MV-4-11 (cell line): ENCODE results near the gene MSH5.
A peak's percentile ranks its signal among the peaks of the same experiment; 100 is the strongest.
"Not testable (repeated sequence)": the region's sequence is repeated elsewhere in the genome, so short reads cannot be mapped to it uniquely, and the experiment has no call there.

ENCODE experiments used
- DNase-seq: peaks from one replicate; lab custom pipeline; 2025; lab: John Stamatoyannopoulos, UW

The MSH5 gene

DNA sequence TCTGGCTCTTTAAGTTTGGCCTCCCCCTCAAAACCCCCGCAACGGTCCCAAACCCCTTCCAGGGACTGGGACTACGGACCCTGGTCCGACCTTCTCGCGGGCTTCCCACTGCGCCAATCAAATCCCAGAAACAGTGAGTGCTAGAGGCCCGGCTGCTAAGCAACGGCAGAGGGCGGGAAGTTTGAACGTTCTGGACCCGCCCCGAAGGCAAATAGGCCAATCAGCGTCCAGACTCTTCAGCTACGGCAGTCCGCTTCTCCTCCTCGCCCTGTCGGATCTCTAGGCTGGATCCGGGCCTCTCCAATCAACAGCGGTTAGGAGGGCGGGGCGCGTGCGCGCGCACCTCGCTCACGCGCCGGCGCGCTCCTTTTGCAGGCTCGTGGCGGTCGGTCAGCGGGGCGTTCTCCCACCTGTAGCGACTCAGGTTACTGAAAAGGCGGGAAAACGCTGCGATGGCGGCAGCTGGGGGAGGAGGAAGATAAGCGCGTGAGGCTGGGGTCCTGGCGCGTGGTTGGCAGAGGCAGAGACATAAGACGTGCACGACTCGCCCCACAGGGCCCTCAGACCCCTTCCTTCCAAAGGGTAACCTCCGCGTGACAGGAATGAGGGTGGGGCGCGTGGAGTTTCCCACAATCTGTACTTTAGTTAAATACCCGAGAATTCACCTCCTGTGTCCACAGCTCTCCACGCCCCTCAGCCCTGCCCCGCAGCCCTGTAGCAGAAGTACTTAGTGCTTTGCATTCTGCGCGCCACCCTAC is at the start of gene MSH5:
Gene MSH5, plus strand, starts transcription at position 367 of the 758 bp plus-strand sequence. CDS start 462 bp downstream, outside the sequence.
- DNase-seq = peak; percentile 99

DNA sequence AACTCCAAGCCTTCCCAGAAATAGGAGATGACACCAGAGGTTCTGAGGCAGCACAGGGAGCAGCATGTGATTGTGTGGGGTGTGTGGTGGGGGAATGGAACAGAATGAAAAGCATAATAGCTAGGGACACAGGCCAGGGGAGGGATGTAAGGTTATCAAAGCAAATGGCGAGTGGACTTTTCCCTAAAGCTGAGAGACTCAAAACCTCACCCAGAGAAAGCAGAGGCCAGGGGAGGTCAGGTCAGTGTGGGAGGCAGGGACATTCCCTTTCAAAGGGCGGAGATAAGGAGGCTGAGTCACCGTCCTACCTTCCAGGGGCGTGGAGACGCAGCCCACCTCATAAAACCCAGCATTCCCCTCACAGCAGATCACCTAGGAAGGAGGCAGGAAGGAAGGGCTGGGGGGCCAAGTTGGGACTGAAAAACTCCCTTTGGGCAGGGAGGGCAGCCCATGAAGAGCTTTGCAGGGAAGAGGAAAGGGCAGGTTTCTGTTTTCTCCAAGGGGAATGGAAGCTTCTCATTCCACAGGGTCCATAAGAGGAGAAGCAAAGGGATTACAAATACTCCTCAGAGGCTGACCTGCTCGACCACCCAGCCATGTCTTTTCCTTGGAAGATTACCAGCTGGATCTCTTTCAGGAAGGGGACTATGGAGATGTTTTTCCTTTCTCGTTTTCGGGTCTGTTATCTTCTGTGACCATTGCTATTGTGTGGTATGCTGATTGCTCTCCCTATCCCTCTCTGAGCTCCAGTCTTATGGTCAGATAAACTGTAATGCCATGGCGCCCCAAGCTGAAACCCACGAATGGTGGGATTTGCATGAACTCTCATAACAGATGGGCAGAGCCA is 49.4 kb upstream of the MSH5 start:
- DNase-seq = no peak

- no peak for DNase-seq
Measured at GRCh38 chr6:31691078-31691463, 48.7 kb upstream of the MSH5 start.

- no peak for DNase-seq
Measured at GRCh38 chr6:31691564-31692108, 48.2 kb upstream of the MSH5 start.

DNA sequence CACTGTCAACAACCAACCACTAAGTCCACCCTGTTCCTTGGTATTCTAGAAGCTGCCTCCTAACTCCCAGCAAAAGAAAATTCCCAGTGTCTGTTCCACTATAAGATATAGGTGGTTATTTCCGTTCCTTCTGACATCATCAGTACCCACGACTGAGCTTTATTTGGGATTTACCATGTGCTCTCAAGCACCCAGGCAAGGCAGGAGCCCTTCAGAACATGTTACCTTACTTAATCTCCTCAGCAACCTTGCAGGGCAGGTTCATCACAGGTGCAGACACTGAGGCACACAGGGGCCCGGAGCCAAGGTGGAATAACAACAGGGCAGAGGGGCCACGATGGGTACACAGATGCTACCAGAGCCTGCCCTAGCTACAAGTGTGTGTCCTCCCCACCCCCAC is 47.5 kb upstream of the MSH5 start:
- no peak for DNase-seq

DNA sequence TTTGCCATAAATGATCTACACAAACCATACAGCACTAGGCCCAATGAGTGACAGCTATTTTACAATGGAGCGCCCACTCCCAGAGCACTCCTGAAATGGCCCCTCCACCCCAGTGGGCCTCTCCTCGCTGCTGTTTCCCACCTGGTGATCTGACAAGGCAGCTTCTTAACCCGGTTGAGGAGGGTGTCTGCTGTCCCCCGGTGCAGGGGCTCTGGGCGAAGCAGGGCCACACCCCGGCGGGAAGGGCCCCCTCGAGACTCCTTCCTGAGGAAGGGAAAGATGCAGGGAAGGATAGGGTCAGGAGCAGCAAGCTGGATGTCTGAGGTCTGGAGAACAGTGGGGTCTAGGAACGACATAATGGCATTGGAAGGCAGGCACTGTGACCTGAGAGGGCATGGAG is 46.9 kb upstream of the MSH5 start:
- no peak for DNase-seq

- DNase-seq = no peak
Measured at GRCh38 chr6:31693535-31693934, 46.3 kb upstream of the MSH5 start.

GRCh38 chr6:31697555-31697954 is 42.2 kb upstream of the MSH5 start:
- DNase-seq = no peak

- no peak for DNase-seq
Measured at GRCh38 chr6:31700740-31701401, 38.9 kb upstream of the MSH5 start.

- no peak for DNase-seq
Measured at GRCh38 chr6:31701666-31702404, 38.0 kb upstream of the MSH5 start.

GRCh38 chr6:31702405-31702818 is 37.4 kb upstream of the MSH5 start:
- no peak for DNase-seq

- peak; percentile 98 for DNase-seq
Measured at GRCh38 chr6:31702819-31703716, 36.7 kb upstream of the MSH5 start, which contains the start of gene ABHD16A. Gene ABHD16A (minus strand): TSS chr6:31703324. CDS start chr6:31703281, 43 bp downstream.

DNA sequence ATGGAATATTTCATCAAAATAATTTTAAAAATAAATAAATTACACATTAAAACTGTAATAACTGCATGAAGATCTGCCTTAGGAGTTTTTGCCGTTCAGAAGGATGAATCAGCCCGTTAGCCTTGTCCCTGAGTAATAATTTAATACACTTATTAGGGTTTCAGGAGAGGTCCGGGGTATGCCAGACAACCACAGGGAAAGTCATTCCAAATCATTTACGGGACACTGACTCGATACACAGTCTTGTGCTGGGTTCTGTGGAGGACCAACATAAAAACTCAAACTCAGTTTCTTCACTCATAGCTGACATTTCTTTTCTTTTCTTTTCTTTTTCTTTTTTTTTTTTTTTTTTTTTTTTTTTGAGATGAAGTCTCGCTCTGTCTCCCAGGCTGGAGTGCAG is 33.9 kb upstream of the MSH5 start:
- DNase-seq = no peak

- no peak for DNase-seq
Measured at GRCh38 chr6:31706599-31706998, 33.2 kb upstream of the MSH5 start, which contains the start of gene LY6G6F. Gene LY6G6F (plus strand): TSS chr6:31706866. CDS start chr6:31706907, 41 bp downstream.

GRCh38 chr6:31707701-31708100 is 32.1 kb upstream of the MSH5 start:
- DNase-seq = no peak

DNA sequence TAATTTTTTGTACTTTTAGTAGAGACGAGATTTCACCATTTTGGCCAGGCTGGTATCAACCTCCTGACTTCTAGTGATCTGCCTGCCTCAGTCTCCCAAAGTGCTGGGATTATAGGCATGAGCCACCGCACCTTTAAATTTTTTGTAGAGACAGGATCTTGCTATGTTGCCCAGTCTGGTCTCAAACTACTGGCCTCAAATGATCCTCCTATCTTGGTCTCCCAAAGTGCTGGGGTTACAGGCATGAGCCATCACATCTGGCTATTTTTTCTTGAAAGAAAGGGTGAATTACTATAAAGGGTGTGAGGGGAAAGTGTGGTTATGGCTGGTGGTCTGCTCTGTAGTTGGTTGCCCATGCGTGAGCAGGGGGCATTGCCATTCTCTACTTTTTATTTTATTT is 31.6 kb upstream of the MSH5 start:
- DNase-seq = no peak

DNA sequence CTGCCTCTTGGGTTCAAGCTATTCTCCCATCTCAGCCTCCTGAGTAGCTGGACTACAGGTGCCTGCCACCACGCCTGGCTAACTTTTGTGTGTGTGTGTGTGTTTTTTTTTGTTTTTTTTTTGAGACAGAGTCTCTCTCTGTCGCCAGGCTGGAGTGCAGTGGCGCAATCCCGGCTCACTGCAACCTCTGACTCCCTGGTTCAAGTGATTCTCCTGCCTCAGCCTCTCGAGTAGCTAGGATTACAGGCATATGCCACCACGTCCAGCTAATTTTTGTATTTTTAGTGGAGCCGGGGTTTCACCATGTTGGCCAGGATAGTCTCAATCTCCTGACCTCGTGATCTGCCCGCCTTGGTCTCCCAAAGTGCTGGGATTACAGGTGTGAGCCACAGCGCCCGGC is 30.6 kb upstream of the MSH5 start:
- not testable (repeated sequence) for DNase-seq

GRCh38 chr6:31710523-31711219 is 29.1 kb upstream of the MSH5 start:
- no peak for DNase-seq

DNA sequence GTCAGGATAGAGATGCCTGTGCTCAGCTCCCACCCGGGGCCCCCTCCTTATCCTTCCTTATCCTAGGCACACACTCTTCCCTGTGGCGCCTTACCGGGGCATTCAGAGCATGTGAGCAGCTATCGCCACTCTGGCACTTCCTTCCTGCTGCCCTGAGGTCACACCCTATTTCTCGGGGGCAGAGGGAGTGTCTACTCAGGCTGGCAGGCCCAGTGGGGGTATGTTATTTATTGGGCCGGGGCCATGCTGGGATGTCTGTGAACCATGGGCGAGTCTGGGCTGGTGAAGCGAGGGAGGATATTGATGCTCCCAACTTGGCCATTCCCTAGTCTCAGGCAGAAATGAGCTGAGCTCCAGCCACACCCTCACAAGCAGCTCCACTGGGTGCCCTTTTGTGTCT is 28.6 kb upstream of the MSH5 start:
- peak; percentile 15 for DNase-seq

DNA sequence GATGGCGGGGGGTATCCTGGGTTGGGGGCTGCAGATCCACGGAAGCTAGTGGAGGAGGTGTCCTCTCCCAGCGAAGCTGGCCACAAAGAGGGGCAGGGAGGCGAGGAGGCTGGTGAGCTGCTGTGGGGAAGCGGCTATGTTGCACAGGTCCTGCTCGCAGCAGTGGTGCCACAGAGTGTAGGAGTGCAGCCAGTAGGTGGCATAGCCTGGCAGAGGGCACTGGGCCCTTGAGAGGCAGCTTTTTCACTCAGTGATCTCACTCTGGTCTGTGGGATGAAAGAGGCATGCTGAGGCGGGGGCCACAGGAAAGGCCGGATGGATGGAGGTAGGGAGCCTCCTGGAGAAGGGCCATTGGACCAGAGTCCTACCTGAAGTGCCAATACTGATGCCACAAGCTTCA is 27.5 kb upstream of the MSH5 start:
- DNase-seq = no peak
